GM23338 (cell line): ENCODE measurements around the gene WNT7A. TPM values are rescaled to one million over a fixed set of nuclear protein-coding genes. Genes with fewer than 3 reads are reported as not detected.

Source experiments
- ATAC-seq: fragments of 200-7000 bp; cut with Tn5 transposase; 3 replicates; pipeline ENCODE4 v1.9.1; 2020
- DNase-seq: peaks from one replicate; pipeline ENCODE4 v3.0.0-alpha.2; 2015; ENCODE audit warnings: low spot score
- H2AFZ ChIP-seq: fragments of 200-600 bp; sonication (generic); 2 replicates; pipeline ENCODE4 v1.8.0; 2016; ENCODE audit warnings: antibody characterized with exemption, mild to moderate bottlenecking, moderate library complexity
- H3F3A ChIP-seq: fragments of 200-600 bp; sonication (generic); replicated peaks from 2 replicates; pipeline ENCODE4 v1.8.0; 2017; ENCODE audit warnings: antibody characterized with exemption, mixed run types, low read depth
- H3K27ac ChIP-seq: fragments of 200-600 bp; sonication (generic); 2 replicates; pipeline ENCODE4 v1.6.1; 2016; ENCODE audit warnings: low read depth
- H3K27me3 ChIP-seq: fragments of 200-600 bp; sonication (generic); 2 replicates; pipeline ENCODE4 v1.8.0; 2016; ENCODE audit warnings: mild to moderate bottlenecking, mixed run types, moderate library complexity; ENCODE audit not compliant: insufficient read depth
- H3K36me3 ChIP-seq: fragments of 200-600 bp; sonication (generic); 2 replicates; pipeline ENCODE4 v1.8.0; 2016; ENCODE audit warnings: mild to moderate bottlenecking; ENCODE audit not compliant: insufficient read depth
- H3K4me1 ChIP-seq: fragments of 200-600 bp; sonication (generic); 2 replicates; pipeline ENCODE4 v1.8.0; 2016; ENCODE audit warnings: mild to moderate bottlenecking, moderate library complexity; ENCODE audit not compliant: insufficient read depth
- H3K4me2 ChIP-seq: fragments of 200-600 bp; sonication (generic); 2 replicates; pipeline ENCODE4 v1.7.1; 2017; ENCODE audit warnings: mixed run types
- H3K4me3 ChIP-seq: fragments of 200-600 bp; sonication (generic); 2 replicates; pipeline ENCODE4 v1.6.1; 2016; ENCODE audit warnings: mixed run types
- H3K79me2 ChIP-seq: fragments of 200-600 bp; sonication (generic); replicated peaks from 2 replicates; pipeline ENCODE4 v1.8.0; 2017; ENCODE audit warnings: mild to moderate bottlenecking; ENCODE audit not compliant: insufficient read depth
- H3K9me2 ChIP-seq: fragments of 200-600 bp; sonication (generic); 2 replicates; pipeline ENCODE4 v1.8.0; 2017; ENCODE audit not compliant: insufficient read depth
- H4K20me1 ChIP-seq: fragments of 200-600 bp; sonication (generic); replicated peaks from 2 replicates; pipeline ENCODE4 v1.8.0; 2017; ENCODE audit warnings: mild to moderate bottlenecking; ENCODE audit not compliant: insufficient read depth
- H3K27ac Mint-ChIP-seq: 2 replicates; pipeline ENCODE4 v1.8.0; 2020; ENCODE audit warnings: inconsistent platforms, mild to moderate bottlenecking, moderate library complexity, mixed read lengths
- H3K27me3 Mint-ChIP-seq: 3 replicates; pipeline ENCODE4 v1.8.0; 2022; ENCODE audit warnings: low read depth, mild to moderate bottlenecking, moderate library complexity, mixed read lengths, inconsistent platforms; ENCODE audit not compliant: insufficient read depth, poor library complexity
- H3K36me3 Mint-ChIP-seq: 3 replicates; pipeline ENCODE4 v1.8.0; 2021; ENCODE audit warnings: low read depth, mild to moderate bottlenecking, inconsistent platforms, moderate library complexity, mixed read lengths
- H3K4me1 Mint-ChIP-seq: 3 replicates; pipeline ENCODE4 v1.8.0; 2020; ENCODE audit warnings: mild to moderate bottlenecking, inconsistent platforms, mixed read lengths
- H3K4me3 Mint-ChIP-seq: 3 replicates; pipeline ENCODE4 v1.8.0; 2021; ENCODE audit warnings: moderate library complexity, mild to moderate bottlenecking, inconsistent platforms, mixed read lengths
- H3K9me3 Mint-ChIP-seq: 3 replicates; pipeline ENCODE4 v1.8.0; 2020; ENCODE audit warnings: moderate library complexity, mild to moderate bottlenecking, inconsistent platforms, mixed read lengths
- CTCF ChIP-seq, 2 experiments: fragments of 200-600 bp in 1 of 2; sonication (generic) in 1 of 2; conservative IDR thresholded peaks; 2 replicates each; pipeline versions ENCODE4 v1.5.1 to v1.6.1; 2016 to 2017; ENCODE audit warnings: antibody characterized with exemption in 2 of 2, low read depth in 2 of 2, mild to moderate bottlenecking in 2 of 2, moderate library complexity in 1 of 2
- ETS1 ChIP-seq: IDR thresholded peaks from 2 replicates; pipeline ENCODE4 v1.6.1; 2016; ENCODE audit warnings: antibody characterized with exemption
- EZH2 ChIP-seq: fragments of 200-600 bp; sonication (generic); IDR thresholded peaks from one replicate; pipeline ENCODE4 v1.8.0; 2017; ENCODE audit warnings: antibody characterized with exemption, mild to moderate bottlenecking, low read depth; ENCODE audit not compliant: unreplicated experiment
- EZH2phosphoT487 ChIP-seq: fragments of 200-600 bp; sonication (generic); IDR thresholded peaks from one replicate; pipeline ENCODE4 v1.8.1; 2018; ENCODE audit warnings: antibody characterized with exemption; ENCODE audit not compliant: unreplicated experiment
- JUNB ChIP-seq: IDR thresholded peaks from one replicate; pipeline ENCODE4 v1.6.1; 2016; ENCODE audit warnings: antibody characterized with exemption; ENCODE audit not compliant: unreplicated experiment
- NANOG ChIP-seq: IDR thresholded peaks from 2 replicates; pipeline ENCODE4 v1.6.1; 2016; ENCODE audit warnings: antibody characterized with exemption, borderline replicate concordance
- POLR2AphosphoS5 ChIP-seq: IDR thresholded peaks from 2 replicates; pipeline ENCODE4 v1.6.1; 2016; ENCODE audit warnings: antibody characterized with exemption, low read depth
- REST ChIP-seq: IDR thresholded peaks from one replicate; pipeline ENCODE4 v1.6.1; 2018; ENCODE audit warnings: antibody characterized with exemption; ENCODE audit not compliant: unreplicated experiment
- STAT1 ChIP-seq: IDR thresholded peaks from one replicate; pipeline ENCODE4 v1.6.1; 2016; ENCODE audit warnings: antibody characterized with exemption; ENCODE audit not compliant: unreplicated experiment
- ZNF114 ChIP-seq: fragments of 250-450 bp; sonication (Bioruptor Pico); IDR thresholded peaks from 2 replicates; pipeline ENCODE4 v1.5.0; 2020; ENCODE audit warnings: mild to moderate bottlenecking, moderate library complexity
- ZNF331 ChIP-seq: fragments of 250-450 bp; sonication (Bioruptor Pico); IDR thresholded peaks from 2 replicates; pipeline ENCODE4 v1.5.0; 2020; ENCODE audit warnings: low read depth, mild to moderate bottlenecking, moderate library complexity
- polyA plus RNA-seq: library from polyadenylated mRNA; unstranded; fragments of >200 nt; fragmentation: Nextera tagmentation; extraction: Ambion mirVana; gene quantifications from 2 replicates; pipeline ENCODE4 v1.2.1, GENCODE V29; 2016
- total RNA-seq: library from RNA; depleted of rRNA; stranded (reverse); fragments of >200 nt; shearing (Covaris generic); gene quantifications from 2 replicates; pipeline ENCODE4 v1.2.3, GENCODE V29; 2014

The WNT7A gene
- total and polyA plus RNA-seq, 2 experiments from 2014 or later: not detected

- no peaks in the 10 kb centered on the region for H3K36me3 Mint-ChIP-seq
- peaks cover 2% of the 10 kb centered on the region; the same call in 1 of the 3 replicates for H3K9me3 Mint-ChIP-seq
- Histone ChIP-seq H4K20me1 (no peaks in the 10 kb centered on the region), H3K27me3 (peaks cover 19% of the 10 kb centered on the region), H3K4me2 (no peak overlapping the region), H3K4me1 (no peaks in the 10 kb centered on the region; the same call in 1 of the 2 replicates), H2AFZ (peak overlapping the region; percentile 47; the same call in 1 of the 2 replicates), H3K36me3 (no peaks in the 10 kb centered on the region), H3K27ac (no peak overlapping the region), H3K4me3 (no peak overlapping the region), H3K9me2 (peaks cover 6% of the 10 kb centered on the region; the same call in 1 of the 2 replicates), H3K79me2 (no peaks in the 10 kb centered on the region), H3F3A (no peaks in the 10 kb centered on the region)
- peaks cover 3% of the 10 kb centered on the region; the same call in 2 of the 3 replicates for H3K4me1 Mint-ChIP-seq
- no peak for TF ChIP-seq POLR2AphosphoS5
- no peak for DNase-seq
- H3K27me3 Mint-ChIP-seq: peaks cover 29% of the 10 kb centered on the region
- no peak overlapping the region for H3K4me3 Mint-ChIP-seq
- H3K27ac Mint-ChIP-seq: no peak overlapping the region
- ATAC-seq: no peak
Measured at GRCh38 chr3:13890377-13891016, 10.6 kb upstream of the WNT7A start.

GRCh38 chr3:13888576-13888975 lies 8.7 kb upstream of the WNT7A start:
- no peak overlapping the region for H3K4me3 Mint-ChIP-seq
- Histone ChIP-seq H3K4me3 (no peak overlapping the region), H3K9me2 (peaks cover 6% of the 10 kb centered on the region; the same call in 1 of the 2 replicates), H3K4me1 (no peaks in the 10 kb centered on the region), H4K20me1 (no peaks in the 10 kb centered on the region), H3K79me2 (no peaks in the 10 kb centered on the region), H3K27ac (no peak overlapping the region), H3K36me3 (no peaks in the 10 kb centered on the region), H3F3A (no peaks in the 10 kb centered on the region), H3K4me2 (no peak overlapping the region), H3K27me3 (peaks cover 8% of the 10 kb centered on the region), H2AFZ (no peak overlapping the region)
- ATAC-seq (no peak), DNase-seq (no peak)
- H3K27ac Mint-ChIP-seq: no peak overlapping the region
- no peaks in the 10 kb centered on the region for H3K36me3 Mint-ChIP-seq
- TF ChIP-seq NANOG: no peak
- TF ChIP-seq EZH2: no peak
- no peak for TF ChIP-seq STAT1
- TF ChIP-seq POLR2AphosphoS5: no peak
- TF ChIP-seq ZNF331 (CRISPR knock-in tag): no peak
- no peak for TF ChIP-seq JUNB
- no peak for TF ChIP-seq ZNF114 (CRISPR knock-in tag)
- no peaks in the 10 kb centered on the region for H3K4me1 Mint-ChIP-seq
- H3K9me3 Mint-ChIP-seq: peaks cover 2% of the 10 kb centered on the region; the same call in 1 of the 3 replicates
- peaks cover 16% of the 10 kb centered on the region for H3K27me3 Mint-ChIP-seq

GRCh38 chr3:13887495-13888300 lies 7.8 kb upstream of the WNT7A start:
- H2AFZ ChIP-seq: no peak overlapping the region
- Mint-ChIP-seq H3K36me3 (no peaks in the 10 kb centered on the region), H3K9me3 (peaks cover 2% of the 10 kb centered on the region; the same call in 1 of the 3 replicates), H3K4me3 (no peak overlapping the region), H3K27me3 (peaks cover 17% of the 10 kb centered on the region), H3K4me1 (no peaks in the 10 kb centered on the region), H3K27ac (no peak overlapping the region)
- H3K79me2 ChIP-seq: no peaks in the 10 kb centered on the region
- H3K4me1 ChIP-seq: no peaks in the 10 kb centered on the region
- no peaks in the 10 kb centered on the region for H3K36me3 ChIP-seq
- peaks cover 12% of the 10 kb centered on the region for H3K27me3 ChIP-seq
- no peak overlapping the region for H3K4me2 ChIP-seq
- H4K20me1 ChIP-seq: no peaks in the 10 kb centered on the region
- no peak for ATAC-seq
- H3K4me3 ChIP-seq: no peak overlapping the region
- no peak overlapping the region for H3K27ac ChIP-seq
- no peaks in the 10 kb centered on the region for H3F3A ChIP-seq
- H3K9me2 ChIP-seq: peaks cover 6% of the 10 kb centered on the region; the same call in 1 of the 2 replicates
- DNase-seq: no peak
- no peak for TF ChIP-seq JUNB
- no peak for TF ChIP-seq ETS1
- TF ChIP-seq EZH2phosphoT487: no peak
- no peak for TF ChIP-seq POLR2AphosphoS5
- TF ChIP-seq CTCF (conservative IDR thresholded peaks at IDR 0.05; ENCODE audit: low read depth in 2 of 2): no peak
- no peak for TF ChIP-seq REST
- no peak for TF ChIP-seq EZH2
- TF ChIP-seq ZNF114 (CRISPR knock-in tag): no peak
- TF ChIP-seq ZNF331 (CRISPR knock-in tag): no peak
